Sigmoid colon (tissue), 7 donors: ENCODE data around the gene WFDC11. TPM values are rescaled to one million over a fixed set of nuclear protein-coding genes. Genes with fewer than 3 reads are reported as not detected.
"Not testable (repeated sequence)": the region's sequence is repeated elsewhere in the genome, so short reads cannot be mapped to it uniquely, and the experiment has no call there.

Experiments
- DNase-seq: peaks from one replicate; pipeline ENCODE4 v3.0.0-alpha.2; 2019
- H3K27ac ChIP-seq, 4 donors: fragments of 200-600 bp; sonication (generic); one replicate each; pipeline ENCODE4 v1.5.1; 2016 to 2019; ENCODE audit warnings: mild to moderate bottlenecking in 1 of 4
- H3K27me3 ChIP-seq, 3 donors: fragments of 200-600 bp; sonication (generic); one replicate each; pipeline ENCODE4 v1.5.1; 2019; ENCODE audit warnings: mild to moderate bottlenecking in 1 of 3
- H3K36me3 ChIP-seq, 4 donors: fragments of 200-600 bp; sonication (generic); one replicate each; pipeline ENCODE4 v1.5.1; 2016 to 2019
- H3K4me1 ChIP-seq, 4 donors: fragments of 200-600 bp; sonication (generic); one replicate each; pipeline ENCODE4 v1.5.1; 2017 to 2019
- H3K4me3 ChIP-seq, 4 donors: fragments of 200-600 bp; sonication (generic); one replicate each; pipeline ENCODE4 v1.5.1; 2017 to 2019; ENCODE audit warnings: mild to moderate bottlenecking in 2 of 4, moderate library complexity in 1 of 4
- H3K9me3 ChIP-seq, 4 donors: fragments of 200-600 bp in 3 of 4; sonication (generic) in 3 of 4; one replicate each; pipeline versions ENCODE4 v1.5.1 to v1.6.1; 2013 to 2019
- CTCF ChIP-seq, 4 experiments: fragments of 450-650 bp in 3 of 4; fragments of 200-600 bp in 1 of 4; IDR thresholded peaks; one replicate each; pipeline ENCODE4 v1.5.1; 2016 to 2019; ENCODE audit warnings: antibody characterized with exemption in 4 of 4, mild to moderate bottlenecking in 3 of 4, moderate library complexity in 2 of 4
- EP300 ChIP-seq, 4 donors: sonication (generic); formaldehyde crosslinking; IDR thresholded peaks; one replicate each; pipeline ENCODE4 v1.6.1; 2017; ENCODE audit warnings: antibody characterized with exemption in 4 of 4
- POLR2A ChIP-seq, 2 donors: fragments of 450-650 bp; IDR thresholded peaks; one replicate each; pipeline ENCODE4 v1.6.1; 2016; ENCODE audit warnings: antibody characterized with exemption in 2 of 2, mild to moderate bottlenecking in 2 of 2, moderate library complexity in 2 of 2
- POLR2AphosphoS5 ChIP-seq, 4 donors: sonication (generic); formaldehyde crosslinking; IDR thresholded peaks; one replicate each; pipeline ENCODE4 v1.6.1; 2017; ENCODE audit warnings: antibody characterized with exemption in 4 of 4
- whole genome bisulfite sequencing, 2 donors: extraction: QIAGEN DNeasy Blood & Tissue Kit; methylation state at CpG; one replicate each; pipeline ENCODE4 v1.1.7; 2013; 5-methylcytosine and 5-hydroxymethylcytosine counted together
- intact Hi-C: fragments of 100-400 bp; cut with DNase I; formaldehyde crosslinking; loops from one replicate; pipeline ENCODE4 v1.15.1; 2023
- polyA plus RNA-seq, 3 donors: library from polyadenylated mRNA; stranded (reverse); fragments of 200-250 nt; gene quantifications; one replicate each; pipeline ENCODE4 v1.2.3, GENCODE V29; 2013
- total RNA-seq, 4 donors: library from RNA; depleted of rRNA; stranded (reverse); fragments of >200 nt; gene quantifications; one replicate each; pipeline ENCODE4 v1.1.0, GENCODE V29; 2016
- donor health status: healthy with polysubstance abuse.
- donor health status: Bipolar disorder and iron deficiency.
- donor health status: healthy.

The WFDC11 gene
- total and polyA plus RNA-seq, 7 donors, result not detected

- TF ChIP-seq POLR2AphosphoS5 (IDR thresholded peaks at IDR 0.05) (no peak), EP300 (IDR thresholded peaks at IDR 0.05) (no peak), CTCF (IDR thresholded peaks at IDR 0.05) (no peak), POLR2A (IDR thresholded peaks at IDR 0.05) (no peak)
Observed at GRCh38 chr20:45695496-45695895, 25.5 kb upstream of the WFDC11 start.

GRCh38 chr20:45693346-45693745 is 23.3 kb upstream of the WFDC11 start:
- H3K36me3 ChIP-seq, H3K27me3 ChIP-seq, H3K27ac ChIP-seq, H3K4me3 ChIP-seq, intact Hi-C loops, DNase-seq, H3K4me1 ChIP-seq, H3K9me3 ChIP-seq: not testable (repeated sequence)
- WGBS, 2 donors, result 84 to 89% methylated on average over 12 of the region's 12 CpGs

More at GRCh38 chr20:45695496-45695895, 25.5 kb upstream of the WFDC11 start:
- Histone ChIP-seq H3K9me3 (no peaks in the 10 kb centered on the region), H3K27me3 (no peaks in the 10 kb centered on the region), H3K4me3 (no peak overlapping the region), H3K4me1 (no peaks in the 10 kb centered on the region), H3K27ac (no peak overlapping the region), H3K36me3 (no peaks in the 10 kb centered on the region)
- no peak for DNase-seq
- 94 to 97% methylated on average over 2 of the region's 2 CpGs for WGBS, 2 donors
- intact Hi-C loops, result no loop called here

GRCh38 chr20:45685896-45686295 is 15.9 kb upstream of the WFDC11 start:
- TF ChIP-seq EP300 (IDR thresholded peaks at IDR 0.05), result no peak
- TF ChIP-seq POLR2A (IDR thresholded peaks at IDR 0.05), result no peak
- TF ChIP-seq POLR2AphosphoS5 (IDR thresholded peaks at IDR 0.05), result no peak
- no peak for TF ChIP-seq CTCF (IDR thresholded peaks at IDR 0.05)
- Histone ChIP-seq H3K27me3 (no peaks in the 10 kb centered on the region), H3K36me3 (no peaks in the 10 kb centered on the region), H3K27ac (no peak overlapping the region), H3K4me1 (no peaks in the 10 kb centered on the region), H3K9me3 (peaks cover 0 to under 1% (median 0%) of the 10 kb centered on the region in 4 donors), H3K4me3 (no peak overlapping the region)
- no peak for DNase-seq
- intact Hi-C loops, result no loop called here
- WGBS, 2 donors, result 59 to 61% methylated on average over 3 of the region's 3 CpGs

DNA sequence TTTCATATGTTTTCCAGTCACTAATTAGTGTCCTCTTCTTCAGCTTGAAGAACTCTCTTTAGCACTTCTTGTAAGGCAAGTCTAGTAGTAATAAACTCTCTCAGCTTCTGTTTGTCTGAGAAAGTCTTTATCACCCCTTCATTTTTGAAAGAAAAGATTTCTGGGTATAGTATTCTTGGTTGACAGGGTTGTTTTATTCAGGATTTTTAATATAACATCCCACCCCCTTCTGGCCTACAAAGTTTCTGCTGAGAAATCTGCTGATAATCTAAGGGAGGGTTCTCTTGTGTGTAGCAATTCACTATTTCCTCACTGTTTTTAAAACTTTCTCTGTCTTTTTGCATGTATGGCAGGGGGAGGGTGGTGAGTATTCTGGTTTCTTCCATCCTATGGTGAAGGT is 9.6 kb upstream of the WFDC11 start:
- peaks cover 4 to 23% (median 15%) of the 10 kb centered on the region in 4 donors for H3K9me3 ChIP-seq
- intact Hi-C loops, result no loop called here
- H3K27ac ChIP-seq, result no peak overlapping the region
- TF ChIP-seq CTCF (IDR thresholded peaks at IDR 0.05) (no peak), EP300 (IDR thresholded peaks at IDR 0.05) (no peak)
- no peak for DNase-seq
- H3K27me3 ChIP-seq, result no peaks in the 10 kb centered on the region
- H3K36me3 ChIP-seq, result no peaks in the 10 kb centered on the region
- no peaks in the 10 kb centered on the region for H3K4me1 ChIP-seq
- H3K4me3 ChIP-seq, result no peak overlapping the region

GRCh38 chr20:45672765-45673164 is 2.7 kb upstream of the WFDC11 start:
- no peaks in the 10 kb centered on the region for H3K27me3 ChIP-seq
- DNase-seq, result no peak
- intact Hi-C loops, result no loop called here
- no peak overlapping the region for H3K4me3 ChIP-seq
- TF ChIP-seq POLR2A (IDR thresholded peaks at IDR 0.05), result no peak
- TF ChIP-seq POLR2AphosphoS5 (IDR thresholded peaks at IDR 0.05), result no peak
- no peak for TF ChIP-seq EP300 (IDR thresholded peaks at IDR 0.05)
- TF ChIP-seq CTCF (IDR thresholded peaks at IDR 0.05), result no peak
- no peak overlapping the region for H3K27ac ChIP-seq
- H3K9me3 ChIP-seq, result no peaks in the 10 kb centered on the region
- H3K36me3 ChIP-seq, result no peaks in the 10 kb centered on the region
- H3K4me1 ChIP-seq, result no peaks in the 10 kb centered on the region

DNA sequence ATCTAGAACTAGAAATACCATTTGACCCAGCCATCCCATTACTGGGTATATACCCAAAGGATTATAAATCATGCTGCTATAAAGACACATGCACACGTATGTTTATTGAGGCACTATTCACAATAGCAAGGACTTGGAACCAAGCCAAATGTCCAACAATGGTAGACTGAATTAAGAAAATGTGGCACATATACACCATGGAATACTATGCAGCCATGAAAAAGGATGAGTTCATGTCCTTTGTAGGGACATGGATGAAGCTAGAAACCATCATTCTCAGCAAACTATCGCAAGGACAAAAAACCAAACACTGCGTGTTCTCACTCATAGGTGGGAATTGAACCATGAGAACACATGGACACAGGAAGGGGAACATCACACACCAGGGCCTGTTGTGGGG is 13.0 kb downstream of the WFDC11 start:
- H3K4me1 ChIP-seq, H3K27me3 ChIP-seq, H3K27ac ChIP-seq, H3K9me3 ChIP-seq, H3K4me3 ChIP-seq, intact Hi-C loops, H3K36me3 ChIP-seq, DNase-seq: not testable (repeated sequence)
- WGBS, 2 donors, result 63 to 88% methylated on average over 3 of the region's 3 CpGs

GRCh38 chr20:45651726-45652125 is 18.3 kb downstream of the WFDC11 start:
- H3K4me3 ChIP-seq, H3K36me3 ChIP-seq, H3K4me1 ChIP-seq, DNase-seq, H3K27ac ChIP-seq, H3K9me3 ChIP-seq, intact Hi-C loops, H3K27me3 ChIP-seq: not testable (repeated sequence)
- 59 to 79% methylated on average over 7 of the region's 7 CpGs for WGBS, 2 donors
